NT2/D1 (cell line): Measurements from ENCODE around the gene MMRN2.

Experiments used
- DNase-seq: peaks from one replicate; pipeline ENCODE4 v3.0.0-alpha.2; 2011; ENCODE audit warnings: low read depth, low spot score
- H3K27me3 ChIP-seq: 2 replicates; pipeline ENCODE4 v1.6.0; 2011; ENCODE audit warnings: mild to moderate bottlenecking; ENCODE audit not compliant: insufficient read length, insufficient read depth
- H3K36me3 ChIP-seq: 2 replicates; pipeline ENCODE4 v1.6.1; 2011; ENCODE audit warnings: mild to moderate bottlenecking, low read length, mixed read lengths; ENCODE audit not compliant: insufficient read depth, insufficient read length
- H3K4me1 ChIP-seq: 2 replicates; pipeline ENCODE4 v1.5.1; 2011; ENCODE audit not compliant: insufficient read depth, insufficient read length
- H3K4me3 ChIP-seq: 2 replicates; pipeline ENCODE4 v1.5.1; 2011; ENCODE audit warnings: low read depth; ENCODE audit not compliant: insufficient read length
- H3K9ac ChIP-seq: 2 replicates; pipeline ENCODE4 v1.6.0; 2011; ENCODE audit warnings: low read depth; ENCODE audit not compliant: insufficient read length
- H3K9me3 ChIP-seq: 2 replicates; pipeline ENCODE4 v1.5.1; 2011; ENCODE audit warnings: mild to moderate bottlenecking, low read length; ENCODE audit not compliant: insufficient read depth
- SUZ12 ChIP-seq: IDR thresholded peaks from 2 replicates; pipeline ENCODE4 v1.6.1; 2011; ENCODE audit not compliant: insufficient read length, insufficient read depth; ENCODE audit errors: extremely low read depth
- YY1 ChIP-seq: IDR thresholded peaks from 2 replicates; pipeline ENCODE4 v1.6.1; 2011; ENCODE audit not compliant: insufficient read length, insufficient read depth
- ZNF274 ChIP-seq: IDR thresholded peaks from 2 replicates; pipeline ENCODE4 v1.6.1; 2011; ENCODE audit warnings: mild to moderate bottlenecking, low read depth, low read length

Gene MMRN2

GRCh38 chr10:86945361-86946212 is 11.8 kb downstream of the MMRN2 start:
- no peaks in the 10 kb centered on the region for H3K36me3 ChIP-seq
- H3K4me3 ChIP-seq: no peak overlapping the region
- DNase-seq: peak; percentile 64
- H3K27me3 ChIP-seq: no peaks in the 10 kb centered on the region
- no peak for TF ChIP-seq YY1
- no peak for TF ChIP-seq ZNF274
- no peak for TF ChIP-seq SUZ12
- no peaks in the 10 kb centered on the region for H3K9me3 ChIP-seq
- H3K9ac ChIP-seq: no peak overlapping the region
- peaks cover 7% of the 10 kb centered on the region for H3K4me1 ChIP-seq

GRCh38 chr10:86944907-86945306 is 12.5 kb downstream of the MMRN2 start:
- TF ChIP-seq ZNF274: no peak
- TF ChIP-seq SUZ12: no peak
- no peak for TF ChIP-seq YY1
- Histone ChIP-seq H3K9me3 (no peaks in the 10 kb centered on the region), H3K36me3 (no peaks in the 10 kb centered on the region), H3K9ac (no peak overlapping the region), H3K27me3 (no peaks in the 10 kb centered on the region), H3K4me3 (no peak overlapping the region), H3K4me1 (peaks cover 7% of the 10 kb centered on the region)
- no peak for DNase-seq

GRCh38 chr10:86944471-86944870 is 12.9 kb downstream of the MMRN2 start:
- H3K9me3 ChIP-seq: no peaks in the 10 kb centered on the region
- no peak overlapping the region for H3K9ac ChIP-seq
- no peaks in the 10 kb centered on the region for H3K36me3 ChIP-seq
- no peak for DNase-seq
- no peak for TF ChIP-seq YY1
- TF ChIP-seq SUZ12: no peak
- TF ChIP-seq ZNF274: no peak
- no peaks in the 10 kb centered on the region for H3K27me3 ChIP-seq
- peaks cover 9% of the 10 kb centered on the region for H3K4me1 ChIP-seq
- H3K4me3 ChIP-seq: no peak overlapping the region

GRCh38 chr10:86944031-86944419 is 13.4 kb downstream of the MMRN2 start:
- no peak for TF ChIP-seq YY1
- no peak for TF ChIP-seq ZNF274
- no peak for TF ChIP-seq SUZ12
- Histone ChIP-seq H3K9ac (no peak overlapping the region), H3K4me3 (no peak overlapping the region), H3K27me3 (no peaks in the 10 kb centered on the region), H3K36me3 (no peaks in the 10 kb centered on the region), H3K4me1 (peaks cover 9% of the 10 kb centered on the region), H3K9me3 (no peaks in the 10 kb centered on the region)
- DNase-seq: no peak

GRCh38 chr10:86943316-86944030 is 13.9 kb downstream of the MMRN2 start:
- no peak overlapping the region for H3K9ac ChIP-seq
- no peaks in the 10 kb centered on the region for H3K27me3 ChIP-seq

GRCh38 chr10:86942441-86943315 is 14.7 kb downstream of the MMRN2 start:
- Histone ChIP-seq H3K9me3 (no peaks in the 10 kb centered on the region), H3K27me3 (no peaks in the 10 kb centered on the region), H3K4me3 (no peak overlapping the region), H3K9ac (no peak overlapping the region), H3K4me1 (peaks cover 9% of the 10 kb centered on the region), H3K36me3 (no peaks in the 10 kb centered on the region)
- DNase-seq: no peak
- TF ChIP-seq YY1 (no peak), ZNF274 (no peak), SUZ12 (no peak)

More at GRCh38 chr10:86943316-86944030, 13.9 kb downstream of the MMRN2 start:
- no peak overlapping the region for H3K4me3 ChIP-seq
- peaks cover 9% of the 10 kb centered on the region for H3K4me1 ChIP-seq
- TF ChIP-seq ZNF274: no peak
- no peak for TF ChIP-seq SUZ12
- no peak for TF ChIP-seq YY1
- H3K9me3 ChIP-seq: no peaks in the 10 kb centered on the region
- no peak for DNase-seq
- no peaks in the 10 kb centered on the region for H3K36me3 ChIP-seq

- no peaks in the 10 kb centered on the region for H3K36me3 ChIP-seq
- TF ChIP-seq YY1 (no peak), SUZ12 (no peak), ZNF274 (no peak)
- H3K4me3 ChIP-seq: no peak overlapping the region
- DNase-seq: no peak
- H3K4me1 ChIP-seq: peaks cover 9% of the 10 kb centered on the region
- no peaks in the 10 kb centered on the region for H3K27me3 ChIP-seq
- no peaks in the 10 kb centered on the region for H3K9me3 ChIP-seq
- H3K9ac ChIP-seq: no peak overlapping the region
Observed at GRCh38 chr10:86941991-86942421, 15.4 kb downstream of the MMRN2 start.
